GM19372 (cell line): ENCODE measurements around the gene OOSP1.
"Not testable (repeated sequence)": the region's sequence is repeated elsewhere in the genome, so short reads cannot be mapped to it uniquely, and the experiment has no call there.

Experiments
- ATAC-seq: cut with Tn5 transposase; IDR thresholded peaks from one replicate; pipeline ENCODE4 v1.9.1; 2021; ENCODE audit warnings: mild to moderate bottlenecking, low read depth, moderate library complexity; ENCODE audit not compliant: unreplicated experiment

OOSP1 gene

DNA sequence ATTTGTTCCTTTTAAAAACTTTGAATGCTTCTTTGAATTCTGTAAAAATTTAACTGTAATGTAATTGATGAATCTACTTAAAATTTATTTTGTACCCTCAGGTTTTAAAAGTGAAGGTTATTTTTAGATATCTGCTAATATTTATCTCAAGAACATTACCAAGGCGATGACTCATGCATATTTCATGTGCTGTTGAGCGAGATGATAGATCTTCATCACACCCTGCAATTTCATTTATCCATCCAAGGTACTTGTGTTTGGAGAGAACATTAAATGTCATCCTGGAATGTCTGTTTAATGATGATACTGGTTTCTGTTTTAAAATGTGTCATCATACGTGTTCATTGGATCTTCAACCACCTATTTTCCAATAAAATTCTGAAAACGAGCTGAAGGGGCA is 18.9 kb downstream of the OOSP1 start:
- ATAC-seq: no peak

- ATAC-seq: no peak
Measured at GRCh38 chr11:59960502-59961381, 22.5 kb downstream of the OOSP1 start.

DNA sequence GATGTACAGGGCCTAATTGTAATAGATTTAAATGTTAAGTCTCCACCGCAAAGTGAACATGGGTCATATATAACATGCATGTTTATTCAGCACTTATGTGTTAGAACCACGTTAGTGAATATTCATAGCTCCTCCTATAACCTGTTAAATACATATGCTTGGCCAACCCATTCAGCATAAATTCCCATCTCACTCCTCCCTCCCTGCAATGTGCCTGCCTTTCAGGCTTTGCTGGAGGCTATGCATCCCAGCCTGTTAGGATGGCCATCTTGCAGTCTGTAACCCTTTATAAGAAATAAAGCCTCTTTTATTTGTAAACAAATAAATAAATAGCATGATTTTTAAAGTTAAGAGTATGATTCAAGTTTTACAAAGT is 23.9 kb downstream of the OOSP1 start:
- no peak for ATAC-seq

DNA sequence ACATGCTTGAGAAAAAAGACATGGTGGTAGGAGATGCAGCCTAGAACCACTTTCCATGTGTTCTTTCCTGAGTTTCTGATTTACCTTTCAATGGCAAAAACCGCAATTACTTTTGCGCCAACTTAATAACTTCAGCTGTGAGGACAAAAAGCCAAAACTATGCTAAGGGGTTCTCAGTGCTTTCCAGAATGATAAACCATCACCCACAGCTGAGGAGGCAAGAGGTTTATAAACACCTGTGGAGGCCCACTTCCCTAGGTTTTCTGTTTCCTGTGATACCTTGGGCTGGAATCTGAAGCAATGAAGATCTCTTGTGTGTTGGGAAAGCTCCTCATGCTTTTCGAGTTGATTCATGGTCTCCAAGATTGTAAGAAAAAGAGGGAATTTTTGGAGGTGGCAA is 25.5 kb downstream of the OOSP1 start, which contains the start of gene OOSP4A:
Gene OOSP4A, plus strand, starts transcription at position 301 of the 400 bp plus-strand sequence. Its CDS starts 0 bp downstream, at position 301.
- ATAC-seq: no peak

- no peak for ATAC-seq
Measured at GRCh38 chr11:59965424-59965823, 27.2 kb downstream of the OOSP1 start.

- no peak for ATAC-seq
Measured at GRCh38 chr11:59966201-59966600, 28.0 kb downstream of the OOSP1 start.

- ATAC-seq: no peak
Measured at GRCh38 chr11:59967677-59968394, 29.6 kb downstream of the OOSP1 start.

GRCh38 chr11:59968395-59968783 is 30.2 kb downstream of the OOSP1 start:
- ATAC-seq: no peak

DNA sequence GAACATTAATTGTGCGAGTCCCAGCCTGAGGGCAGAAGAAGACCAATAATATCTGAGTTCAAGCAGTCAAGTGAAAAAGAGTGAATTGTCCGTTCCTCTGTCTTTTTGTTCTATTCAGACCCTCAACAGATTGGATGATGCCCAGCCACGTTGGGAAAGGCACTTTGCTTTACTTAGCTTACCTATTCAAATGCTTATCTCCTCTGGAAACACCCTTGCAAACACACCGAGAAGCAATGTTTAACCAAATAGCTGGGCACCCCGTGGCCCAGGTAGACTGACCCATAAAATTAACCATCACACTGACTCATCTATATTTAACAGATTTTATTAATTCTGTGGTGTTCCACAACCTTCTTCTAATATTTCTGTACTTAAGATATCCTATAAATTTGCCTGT is 34.9 kb downstream of the OOSP1 start:
- ATAC-seq: no peak

- no peak for ATAC-seq
Measured at GRCh38 chr11:59981106-59981770, 43.0 kb downstream of the OOSP1 start.

GRCh38 chr11:59982037-59982436 is 43.8 kb downstream of the OOSP1 start:
- ATAC-seq: not testable (repeated sequence)

- no peak for ATAC-seq
Measured at GRCh38 chr11:59983212-59983611, 45.0 kb downstream of the OOSP1 start.

DNA sequence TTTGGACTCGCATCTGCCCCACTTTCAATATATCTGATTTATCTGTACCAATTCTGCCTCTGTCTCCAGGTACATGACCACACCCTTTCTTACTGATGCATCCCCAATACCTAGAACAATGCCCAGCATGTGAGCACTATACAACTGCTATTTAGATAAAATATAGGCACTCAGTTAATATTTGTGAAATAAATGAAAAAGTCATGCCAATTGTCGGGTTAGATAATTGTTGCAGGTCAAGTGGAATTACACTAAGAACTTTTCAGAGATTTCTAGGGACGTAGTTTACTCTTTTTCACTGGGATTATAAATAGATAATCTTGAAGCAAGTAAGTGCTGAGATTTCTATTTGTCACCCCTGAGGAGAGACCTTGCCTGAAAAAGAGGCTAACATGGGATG is 46.1 kb downstream of the OOSP1 start:
- no peak for ATAC-seq

DNA sequence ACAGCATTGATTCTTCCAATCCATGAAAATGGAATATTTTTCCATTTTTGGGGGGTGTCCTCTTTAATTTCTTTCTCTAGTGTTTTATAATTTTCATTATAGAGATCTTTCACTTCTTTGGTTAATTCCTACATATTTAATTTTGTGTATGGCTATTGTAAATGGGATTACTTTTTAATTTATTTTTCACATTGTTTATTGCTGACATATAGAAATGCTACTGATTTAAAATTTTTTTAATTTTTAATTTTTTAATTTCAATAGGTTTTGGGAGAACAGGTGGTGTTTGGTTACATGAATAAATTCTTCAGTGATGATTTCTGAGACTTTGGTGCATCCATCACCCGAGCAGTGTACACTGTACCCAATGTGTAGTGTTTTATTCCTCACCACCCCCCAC is 52.2 kb downstream of the OOSP1 start:
- no peak for ATAC-seq

- ATAC-seq: no peak
Measured at GRCh38 chr11:59992425-59992824, 54.2 kb downstream of the OOSP1 start.

GRCh38 chr11:59997800-59998199 is 59.6 kb downstream of the OOSP1 start:
- no peak for ATAC-seq

- no peak for ATAC-seq
Measured at GRCh38 chr11:59999691-60000090, 61.5 kb downstream of the OOSP1 start.

DNA sequence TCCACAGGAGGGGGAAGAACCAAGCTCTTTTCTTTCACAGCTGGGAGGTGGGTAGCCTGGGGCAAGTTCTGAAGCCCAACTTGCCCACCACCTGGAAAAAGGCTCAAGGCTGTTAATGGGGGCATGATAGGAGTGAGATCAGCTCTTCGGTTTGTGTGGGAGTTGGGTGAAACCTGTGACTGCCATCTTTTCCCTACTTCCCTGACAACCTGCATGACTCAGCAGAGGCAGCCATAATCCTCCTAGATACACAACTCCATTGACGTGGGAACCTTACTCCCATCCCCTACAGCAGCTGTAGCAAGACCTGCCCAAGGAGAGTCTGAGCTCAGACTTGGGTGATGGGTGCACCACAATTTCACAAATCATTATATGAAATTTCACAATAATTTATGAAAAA is 65.5 kb downstream of the OOSP1 start:
- no peak for ATAC-seq

GRCh38 chr11:60005360-60005759 is 67.1 kb downstream of the OOSP1 start:
- no peak for ATAC-seq
